Glomerular visceral epithelial cell (primary cell): ENCODE results near the gene SYT6.

Experiments used
- DNase-seq: peaks from one replicate; pipeline ENCODE4 v3.0.0-alpha.2; 2016; ENCODE audit errors: extremely low spot score

Gene SYT6

DNA sequence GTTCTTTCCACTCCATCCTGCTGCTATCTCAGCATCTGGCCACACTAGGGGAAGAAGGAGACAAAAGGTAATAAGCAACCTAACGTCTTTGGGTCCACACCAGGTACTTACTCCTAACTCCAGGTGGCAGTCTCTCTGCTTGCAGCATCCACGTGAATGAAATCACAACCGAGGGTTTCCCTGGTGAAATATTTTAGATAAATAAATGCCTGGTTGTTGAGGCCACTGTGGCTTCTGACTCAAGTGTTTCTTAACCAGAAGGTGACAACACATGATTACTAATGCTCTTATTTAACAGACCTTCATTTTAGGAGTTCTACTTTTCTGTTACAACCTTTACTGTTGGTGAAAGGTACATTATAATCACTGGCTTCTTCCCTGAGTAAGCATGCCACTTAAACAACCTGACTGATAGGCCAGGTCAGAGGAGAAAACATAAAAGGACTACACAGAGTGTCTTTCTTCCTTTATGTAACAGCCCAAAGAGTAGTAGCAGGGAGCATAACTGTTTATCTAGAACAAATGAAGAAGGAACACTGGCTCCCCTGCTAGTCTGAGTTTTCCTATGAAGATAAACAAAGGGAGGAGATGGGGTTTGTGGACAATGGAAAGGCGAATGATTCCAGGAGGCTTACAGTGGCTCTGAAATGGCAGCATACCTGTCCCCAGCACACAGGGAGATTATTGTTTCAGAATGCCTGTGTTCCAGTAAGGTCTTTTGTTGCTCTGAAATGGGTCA lies 59.9 kb downstream of the SYT6 start:
- DNase-seq, result peak; percentile 49

DNA sequence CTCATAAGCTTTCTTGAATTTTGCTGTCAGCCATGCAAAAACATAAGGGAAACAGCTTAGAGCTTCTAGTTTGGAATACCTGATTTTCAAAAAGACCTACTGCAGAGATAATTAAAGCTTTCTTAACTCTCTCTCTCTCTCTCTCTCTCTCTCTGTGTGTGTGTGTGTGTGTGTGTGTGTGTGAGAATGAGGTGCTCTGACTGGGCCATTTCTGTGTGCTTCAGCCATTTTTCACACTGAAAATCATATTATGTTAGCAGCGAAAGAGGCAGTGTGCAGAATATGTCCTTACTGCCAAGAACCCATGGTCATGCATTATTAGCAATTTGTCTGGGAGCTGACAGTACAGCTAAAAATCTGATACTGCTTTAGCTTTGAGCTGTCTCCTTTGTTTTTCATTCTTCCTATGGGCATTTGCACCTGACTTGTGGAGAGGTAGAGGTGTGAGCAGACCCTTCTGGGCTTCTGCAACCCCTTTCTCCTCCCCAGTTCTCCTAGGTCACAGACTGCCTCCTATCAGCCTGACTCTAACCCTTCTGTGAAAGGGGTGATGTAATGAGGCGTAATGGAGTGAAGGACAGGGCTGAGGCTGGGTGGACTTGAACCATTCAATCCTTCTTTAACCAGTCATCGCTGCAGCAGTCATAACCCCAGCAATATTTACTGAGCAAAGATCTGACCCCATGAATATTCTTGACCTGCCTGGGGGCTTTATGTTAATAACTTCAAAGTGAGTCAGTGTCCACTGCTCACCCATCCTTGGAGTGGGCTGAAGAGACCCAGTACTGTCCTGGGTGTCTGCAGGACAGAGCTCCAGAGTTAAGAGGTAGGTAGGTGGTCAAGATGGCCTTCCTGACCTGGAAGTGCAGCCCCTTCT lies 61.2 kb downstream of the SYT6 start:
- DNase-seq, result no peak

DNA sequence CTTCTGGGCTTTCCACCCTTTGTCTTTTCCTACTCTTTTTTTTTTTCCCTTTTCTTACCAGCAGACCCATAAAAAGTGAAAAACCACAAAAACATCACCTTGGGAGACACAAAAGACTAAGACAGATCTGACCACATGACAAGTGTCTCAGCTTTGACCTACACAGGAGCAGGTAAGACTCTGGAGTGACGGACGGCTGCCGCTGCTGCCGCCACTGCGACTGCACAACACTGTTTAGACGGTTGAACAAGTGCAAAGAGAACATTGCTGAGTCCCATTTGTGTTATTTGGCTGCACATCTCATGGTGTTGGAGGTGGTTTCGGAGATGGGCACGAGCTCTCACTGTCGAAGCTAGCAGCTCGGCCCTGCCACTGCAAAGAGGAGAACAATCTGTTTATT lies 62.0 kb downstream of the SYT6 start:
- DNase-seq, result no peak

DNA sequence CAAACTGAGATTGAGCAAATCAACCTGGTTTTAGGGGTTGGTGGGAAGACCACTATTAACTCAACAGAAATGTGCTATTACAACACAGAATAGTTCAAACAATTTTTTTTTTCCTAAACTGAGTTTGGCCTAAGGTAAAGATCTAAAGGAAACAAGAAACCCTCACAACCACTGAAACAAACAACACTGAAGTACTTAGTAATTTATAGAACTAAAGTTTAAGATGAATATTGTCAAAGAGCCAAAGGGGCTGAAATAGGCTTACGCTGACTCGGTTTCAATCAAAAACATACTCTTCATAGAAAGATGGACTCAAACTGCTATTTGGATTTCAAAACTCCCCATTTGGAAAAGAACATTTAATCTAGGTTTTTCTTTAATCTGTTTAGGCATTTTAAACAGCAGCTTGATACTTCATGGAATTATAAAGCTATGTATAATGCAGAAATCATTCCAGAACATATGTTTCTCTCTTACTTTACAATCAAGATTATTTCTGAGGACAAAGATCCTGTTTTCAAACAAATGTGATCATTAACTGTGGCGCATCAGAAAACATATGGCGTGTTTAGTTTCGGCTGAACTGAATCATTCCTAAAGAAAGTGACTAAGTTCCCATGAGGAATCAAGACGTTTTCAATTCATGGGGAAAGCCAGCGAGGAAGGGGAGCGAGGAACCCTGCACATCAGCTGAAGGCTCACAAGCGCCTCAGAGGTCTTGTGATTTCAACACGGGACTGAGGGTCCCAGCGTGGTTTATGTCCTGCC lies 62.7 kb downstream of the SYT6 start:
- no peak for DNase-seq

DNA sequence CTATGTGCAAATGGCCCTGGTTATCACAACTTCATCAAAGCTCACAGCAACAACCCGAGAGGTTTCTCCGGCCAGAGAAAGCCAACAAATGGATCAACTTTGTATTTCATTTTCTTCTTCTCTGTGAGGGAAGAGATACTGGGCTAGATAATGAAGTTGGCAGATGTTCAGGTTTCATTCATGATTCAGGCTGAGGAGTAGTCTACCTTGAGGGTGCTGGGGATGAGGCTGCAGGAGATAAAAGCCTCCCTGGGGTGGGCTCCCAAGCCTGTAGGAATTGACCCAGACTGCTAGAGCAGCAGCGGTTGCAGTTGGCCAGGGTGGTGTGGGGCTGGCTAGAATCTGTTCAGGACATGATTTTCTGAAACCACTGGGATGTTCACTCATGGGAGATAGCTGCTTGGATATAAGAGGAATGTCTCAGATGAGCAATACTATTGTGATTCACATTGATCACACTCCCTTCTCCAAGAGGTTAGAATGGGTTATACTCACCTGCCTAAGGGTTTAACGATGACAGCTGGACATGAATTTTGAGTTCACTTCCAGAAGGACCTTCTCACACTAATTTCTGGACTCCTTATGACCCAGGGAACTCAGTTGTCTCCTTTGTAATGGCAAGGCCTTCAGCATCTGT lies 64.0 kb downstream of the SYT6 start:
- DNase-seq, result no peak

DNA sequence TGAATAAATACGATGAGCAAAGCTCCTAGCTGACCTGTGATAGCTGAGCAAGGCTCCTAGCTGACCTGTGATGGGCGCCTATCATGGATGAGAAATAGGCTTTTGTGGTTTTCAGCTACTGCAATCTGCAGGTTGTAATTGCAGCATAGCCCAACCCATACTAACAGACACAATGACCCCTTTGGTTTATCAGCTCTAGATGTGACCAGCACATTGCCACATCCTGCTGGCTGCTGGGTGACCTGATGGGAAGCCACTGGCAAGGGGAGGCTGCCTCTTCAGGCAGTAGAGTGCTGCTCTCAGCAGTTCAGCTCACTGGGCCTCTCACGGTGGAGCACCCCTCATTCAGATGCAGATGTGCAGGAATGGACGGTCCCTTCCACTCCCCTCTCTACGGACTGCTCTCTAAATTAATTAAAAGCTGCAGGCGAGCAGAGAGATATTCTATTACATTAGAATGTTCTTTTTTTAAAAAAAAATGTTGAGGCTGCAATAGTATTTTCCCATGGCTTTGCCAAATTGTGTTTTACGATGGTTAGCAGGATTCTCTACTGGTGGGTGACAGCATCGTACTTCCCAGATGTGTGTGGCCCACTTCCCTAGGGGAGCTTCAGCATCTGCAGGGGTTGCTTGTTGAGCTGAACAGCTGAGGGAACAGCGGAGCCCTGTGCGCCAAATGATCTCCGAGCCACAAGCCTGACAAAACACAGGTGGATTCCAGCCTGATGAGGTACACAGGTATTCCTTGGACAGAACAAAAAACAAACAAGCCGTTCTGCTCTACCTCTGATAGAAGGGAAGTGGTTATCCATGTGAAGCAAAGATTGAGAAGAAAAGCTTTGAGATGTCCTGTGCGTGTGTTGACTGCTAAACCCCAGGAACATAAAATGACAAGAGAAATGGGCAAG lies 65.0 kb downstream of the SYT6 start:
- no peak for DNase-seq

DNA sequence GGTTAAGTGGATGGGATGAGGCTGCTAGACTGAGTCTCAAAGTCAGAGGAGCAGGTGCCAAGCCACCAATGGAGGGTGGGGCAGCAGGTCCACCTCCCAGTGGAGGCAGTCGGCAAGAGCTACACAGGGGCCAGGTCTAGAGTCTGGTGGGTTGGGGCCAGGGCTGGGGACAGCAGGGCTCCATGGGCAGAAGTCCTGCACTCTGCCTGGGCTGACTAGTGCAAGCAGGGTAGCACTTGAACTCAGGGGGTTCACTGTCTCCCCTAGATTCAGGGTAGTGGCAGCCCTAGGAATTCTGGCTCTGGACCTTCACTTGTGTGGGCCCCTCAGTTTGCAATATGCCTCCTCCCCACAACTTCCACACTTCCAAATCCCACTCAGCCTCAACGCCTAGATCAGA lies 66.2 kb downstream of the SYT6 start:
- DNase-seq, result no peak

DNA sequence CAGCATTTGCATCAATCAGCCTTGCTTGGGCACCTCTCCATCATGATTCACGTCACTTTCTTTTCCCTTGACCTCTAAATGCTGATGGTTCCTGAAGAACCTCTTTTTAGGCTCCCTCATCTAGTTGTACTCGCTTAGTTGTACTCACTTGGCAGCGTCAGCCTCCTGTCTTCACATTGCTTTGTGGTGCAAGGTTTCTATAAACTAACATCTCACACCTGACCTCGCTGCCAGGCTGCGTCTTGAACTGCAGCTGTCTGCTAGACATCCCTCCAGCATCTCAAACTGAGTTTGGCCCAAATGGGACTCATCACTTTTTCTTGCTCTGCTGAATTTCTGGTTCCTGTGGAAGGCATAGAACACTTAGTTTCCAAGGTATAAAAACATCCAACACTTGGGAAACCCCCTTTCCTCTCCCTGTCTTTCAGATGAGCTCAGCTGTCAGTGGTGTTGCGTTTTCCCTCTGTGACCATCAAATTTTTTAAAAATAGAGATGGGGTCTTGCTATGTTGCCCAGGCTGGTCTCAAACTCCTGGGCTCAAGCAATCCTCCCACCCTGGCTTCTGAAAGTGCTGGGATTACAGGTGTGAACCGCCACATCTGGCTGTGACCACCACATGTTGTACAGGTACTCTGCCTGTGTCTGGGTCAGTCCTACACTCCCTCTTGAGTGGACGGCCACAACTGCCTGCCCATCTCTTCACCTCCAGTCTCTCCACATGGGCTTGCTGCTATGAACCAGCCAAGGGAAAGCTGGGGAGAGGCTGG lies 66.9 kb downstream of the SYT6 start:
- no peak for DNase-seq

DNA sequence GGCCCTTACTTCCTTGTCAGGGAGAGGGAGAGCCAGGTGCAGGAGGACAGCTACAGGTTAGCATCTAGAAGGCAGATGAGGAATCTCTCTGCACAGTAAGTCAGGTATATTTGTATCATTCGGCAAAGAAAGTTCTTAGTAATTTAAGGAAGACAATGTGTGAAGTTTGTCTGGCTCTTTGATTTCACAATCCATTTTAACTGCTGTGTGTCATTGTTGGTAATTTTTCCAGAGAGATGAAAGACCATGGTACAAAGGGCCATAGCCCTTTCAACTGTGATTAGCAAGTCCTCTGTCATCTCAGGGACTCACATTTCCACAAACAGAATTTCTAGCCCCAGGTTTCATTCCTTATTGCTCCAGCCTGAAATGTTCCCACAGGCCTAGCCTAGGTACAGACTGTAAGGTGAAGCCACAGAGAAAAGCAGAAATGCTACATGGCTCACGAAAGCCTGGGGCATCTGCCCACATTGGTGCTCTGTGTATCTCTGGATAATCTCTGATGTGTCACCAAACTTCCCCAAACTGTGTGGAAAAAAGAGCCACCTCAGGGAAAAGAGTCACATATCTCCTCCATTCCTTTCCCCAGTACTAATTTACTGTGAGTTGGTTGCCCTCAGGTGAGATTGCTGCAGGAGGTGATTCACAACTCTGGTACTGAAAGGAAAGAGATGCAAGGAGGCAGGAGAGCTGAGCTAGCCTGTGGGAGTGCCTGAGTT lies 70.6 kb downstream of the SYT6 start:
- DNase-seq, result no peak

DNA sequence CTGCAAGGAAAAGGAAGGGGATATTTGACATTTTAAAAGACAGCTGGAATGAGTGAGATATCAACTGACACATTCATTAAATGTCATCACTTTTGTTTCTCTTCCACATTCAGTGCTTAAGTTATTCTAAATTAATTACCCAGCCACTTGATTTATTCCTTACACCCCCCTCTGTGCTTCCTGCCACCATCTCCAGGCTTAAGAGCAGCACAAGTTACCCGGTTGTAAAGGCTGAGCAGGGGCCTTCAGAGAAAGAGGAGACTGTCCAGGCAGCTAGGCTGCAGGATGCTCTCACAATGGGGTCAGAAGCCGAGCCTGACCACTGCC lies 71.4 kb downstream of the SYT6 start:
- no peak for DNase-seq

DNA sequence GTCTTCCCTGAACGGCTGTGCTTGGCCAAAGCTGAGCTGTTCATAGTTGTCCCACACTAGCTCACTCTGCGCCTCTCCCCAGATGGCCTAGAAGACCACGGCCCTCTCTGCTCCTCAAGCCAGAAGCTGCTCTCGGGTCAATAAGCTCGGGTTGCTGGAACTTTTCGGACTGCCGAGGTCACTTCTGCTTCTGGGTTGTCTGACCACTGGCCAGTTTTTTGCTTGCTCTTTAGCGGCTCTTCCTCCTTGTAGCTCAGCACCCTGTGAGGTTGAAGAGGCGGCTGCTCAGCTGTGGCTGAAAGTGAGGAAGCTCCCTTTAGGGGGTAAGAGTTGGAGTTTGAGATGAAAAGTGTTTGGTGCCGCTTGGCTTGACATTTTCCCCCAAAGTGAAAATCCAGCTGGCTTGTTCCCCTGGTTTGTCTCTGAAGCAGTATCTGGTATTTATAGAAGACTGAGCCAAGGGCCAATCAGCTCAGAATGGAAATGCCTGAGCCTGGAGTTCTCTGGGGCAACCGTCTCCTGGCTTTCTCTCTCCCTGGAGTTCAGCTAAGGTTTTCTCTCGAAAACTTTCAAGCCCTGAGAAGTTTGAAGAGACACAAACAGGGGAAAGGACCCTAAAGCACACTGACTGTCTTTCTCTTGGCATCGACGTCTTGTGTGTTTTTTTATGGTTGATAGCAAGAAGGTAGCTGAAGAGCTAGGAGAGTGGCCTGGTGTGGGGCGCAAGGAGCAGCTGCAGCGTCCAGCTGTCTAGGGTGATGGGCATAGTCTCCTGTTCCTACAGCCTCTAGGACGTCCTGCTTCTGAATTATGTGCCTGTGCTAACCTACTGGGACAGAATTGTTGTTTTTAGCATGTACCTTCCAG lies 72.0 kb downstream of the SYT6 start:
- DNase-seq, result no peak

DNA sequence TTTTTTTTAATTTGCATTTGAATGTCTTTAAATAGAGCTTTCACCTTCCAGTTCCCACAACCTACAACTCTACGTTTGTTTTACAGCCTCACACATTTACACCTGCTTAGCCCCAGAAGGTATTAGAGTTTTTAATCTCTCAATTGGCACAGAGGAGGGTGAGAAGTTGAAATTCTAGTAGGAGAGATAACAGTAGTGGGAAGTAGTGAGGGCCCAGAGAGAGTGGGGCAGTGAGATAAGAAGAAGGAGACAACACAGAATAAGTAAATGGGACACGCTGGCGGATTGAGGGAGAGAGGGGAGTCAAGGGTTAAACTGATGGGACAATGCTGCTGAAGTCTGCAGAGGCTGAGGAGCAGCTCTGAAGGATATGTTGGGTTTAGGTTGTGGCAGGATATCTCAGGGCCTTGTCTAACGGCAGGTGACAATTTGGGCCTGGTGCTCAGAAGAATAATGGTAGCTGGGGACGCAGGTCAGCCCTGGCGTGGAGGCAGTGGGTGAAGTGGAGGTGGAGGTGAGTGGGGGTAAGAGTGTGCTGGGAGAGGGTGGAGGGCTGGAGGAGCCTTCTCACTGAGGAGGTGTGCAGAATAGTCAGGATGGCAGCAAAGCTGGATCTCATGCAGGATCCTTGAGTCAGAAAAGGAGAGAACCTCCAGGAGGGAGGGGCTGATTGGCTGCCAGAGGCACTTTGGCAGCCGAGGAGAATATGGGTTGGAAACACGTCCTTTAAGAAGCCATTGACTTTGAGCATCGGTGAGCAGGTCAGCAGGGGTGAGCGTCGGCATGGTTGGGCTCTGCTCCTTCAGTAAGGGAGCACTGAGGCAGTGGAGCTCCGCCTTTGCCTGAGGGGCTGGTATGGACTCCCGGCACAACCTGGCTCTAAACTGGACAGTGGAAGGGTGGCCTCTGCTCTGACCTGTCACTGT lies 72.9 kb downstream of the SYT6 start:
- DNase-seq, result no peak

DNA sequence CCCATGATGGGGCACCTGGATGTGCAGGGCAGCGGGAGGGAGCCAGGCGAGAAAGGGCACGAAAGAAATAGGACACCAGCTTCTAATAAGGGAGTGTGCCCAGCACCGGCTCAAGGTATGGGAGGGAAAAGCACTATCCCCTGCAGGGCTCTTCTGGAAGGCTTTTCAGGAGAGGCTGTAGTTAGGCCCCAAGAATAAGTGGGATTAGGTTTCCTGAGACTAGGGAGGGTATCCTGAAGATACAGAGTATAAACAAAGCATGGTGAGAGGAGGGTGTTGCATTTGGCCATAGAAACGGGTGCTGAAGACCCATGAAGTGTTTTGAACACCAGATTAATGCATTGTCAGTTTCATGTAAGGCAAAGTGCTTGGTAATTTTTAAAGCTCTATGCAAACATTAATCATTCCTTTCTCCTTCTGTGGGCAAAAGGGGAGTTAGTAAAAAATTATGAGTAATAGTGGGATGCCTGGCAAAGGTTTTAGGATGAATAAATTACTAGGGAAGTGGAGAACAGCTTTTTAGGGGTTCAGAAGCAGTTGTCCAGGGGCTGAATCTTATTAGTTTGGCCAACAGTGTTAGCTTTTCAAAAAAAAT lies 74.0 kb downstream of the SYT6 start:
- DNase-seq, result no peak

DNA sequence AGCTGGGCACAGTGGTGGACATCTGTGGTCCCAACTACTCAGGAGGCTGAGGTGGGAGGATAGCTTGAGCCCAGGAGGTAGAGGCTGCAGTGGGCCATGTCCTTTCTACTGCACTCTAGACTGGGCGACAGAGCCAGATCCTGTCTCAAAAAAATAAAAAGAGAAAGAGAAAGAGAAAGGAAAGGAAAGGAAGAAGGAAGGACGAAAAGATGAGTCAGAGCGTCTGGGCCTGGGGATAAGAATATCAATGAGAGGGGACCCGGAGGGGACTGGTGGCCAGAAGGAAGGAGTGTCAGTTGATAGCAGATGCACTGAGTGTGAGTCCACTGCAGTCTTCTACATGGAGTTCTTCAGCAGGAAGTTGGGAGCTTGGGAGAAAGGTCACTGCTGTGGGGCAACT lies 75.6 kb downstream of the SYT6 start:
- no peak for DNase-seq

DNA sequence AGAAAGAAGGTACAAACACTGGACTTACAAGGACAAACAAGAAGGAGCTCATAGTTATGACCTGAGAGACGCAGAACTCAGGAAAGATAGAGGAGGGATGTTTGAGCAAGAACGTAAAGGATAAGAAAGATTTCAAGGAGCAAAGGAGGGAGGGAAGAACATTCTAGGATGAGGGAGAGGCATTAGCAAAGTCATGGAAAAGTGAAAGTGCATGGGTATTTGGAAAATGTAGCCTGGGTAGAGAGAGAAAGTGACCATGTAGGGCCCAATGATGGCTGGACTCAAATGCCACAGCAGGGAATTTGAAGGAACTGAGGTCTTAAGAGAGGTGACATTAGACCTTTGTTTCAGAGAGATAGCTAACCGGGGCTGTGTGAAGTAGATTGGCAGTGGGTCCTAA lies 76.5 kb downstream of the SYT6 start:
- no peak for DNase-seq

DNA sequence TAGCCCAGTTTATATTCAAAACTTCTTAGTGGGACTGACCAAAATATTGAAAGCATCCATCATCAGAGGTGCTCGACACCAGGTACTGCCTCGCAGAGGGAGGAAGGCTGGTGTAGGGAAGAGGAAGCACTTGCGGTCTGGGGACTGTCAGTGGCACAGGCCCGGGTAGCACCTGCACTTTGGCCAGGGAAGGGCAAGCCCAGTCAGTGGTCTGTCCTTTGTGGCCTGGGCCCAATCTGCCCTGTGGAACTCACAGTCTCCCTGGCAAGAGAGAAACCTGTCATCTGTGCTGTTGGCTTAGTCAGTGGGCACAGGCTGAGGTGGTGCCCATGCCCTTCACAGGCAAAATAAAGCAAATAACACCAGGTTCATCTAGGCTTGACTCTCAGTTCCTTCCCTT lies 77.4 kb downstream of the SYT6 start:
- no peak for DNase-seq

DNA sequence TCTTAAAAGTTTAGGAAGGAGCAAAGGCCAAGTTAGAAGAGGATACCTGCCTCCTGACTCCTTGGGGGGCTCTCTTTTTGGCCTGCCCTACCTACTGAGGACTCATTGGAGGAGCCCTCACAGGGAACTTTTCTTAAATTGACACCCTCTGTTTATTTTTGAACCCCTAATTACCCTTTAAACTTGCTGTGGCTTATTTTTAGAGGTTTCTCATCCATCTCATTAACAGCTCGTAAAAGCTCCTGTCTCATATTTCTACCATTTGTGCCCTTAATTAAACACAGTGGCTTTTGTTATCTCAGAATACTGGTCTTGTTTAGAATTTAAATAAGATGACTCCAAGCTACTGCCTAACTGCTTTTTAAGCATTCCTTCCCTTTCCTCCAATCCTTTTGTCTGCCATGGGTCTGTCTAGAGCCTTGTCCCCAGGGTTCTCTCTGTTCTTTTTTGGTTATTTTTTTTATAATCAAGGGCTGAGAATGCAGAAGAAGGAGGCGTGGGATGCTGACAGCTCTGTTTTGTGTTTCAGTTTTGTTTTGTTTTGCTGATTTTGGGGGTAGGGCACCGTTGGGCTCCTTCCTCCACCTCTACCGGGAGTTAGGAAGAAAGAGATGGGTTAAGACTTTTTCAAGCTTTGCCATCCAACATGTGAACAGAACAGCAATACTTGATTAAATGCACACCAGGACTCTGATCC lies 78.0 kb downstream of the SYT6 start:
- no peak for DNase-seq
